RCC 7860 (cell line): ENCODE data around the gene ZNF217.
A peak's percentile ranks its signal among the peaks of the same experiment; 100 is the strongest.
"Not testable (repeated sequence)": the region's sequence is repeated elsewhere in the genome, so short reads cannot be mapped to it uniquely, and the experiment has no call there.

Experiments used
- DNase-seq: peaks from one replicate; pipeline ENCODE4 v3.0.0-alpha.2; 2015; ENCODE audit warnings: low spot score
- FAIRE-seq: peaks from 2 replicates; lab custom pipeline; 2012; peaks lifted over from hg19 to GRCh38; lab: Jason Lieb, UNC

Gene ZNF217

GRCh38 chr20:53598140-53599043 lies 4.8 kb upstream of the ZNF217 start:
- FAIRE-seq (no peak), DNase-seq (no peak)

- no peak for FAIRE-seq
- no peak for DNase-seq
Observed at GRCh38 chr20:53597521-53598120, 4.0 kb upstream of the ZNF217 start.

GRCh38 chr20:53597030-53597482 lies 3.4 kb upstream of the ZNF217 start:
- FAIRE-seq = no peak

DNA sequence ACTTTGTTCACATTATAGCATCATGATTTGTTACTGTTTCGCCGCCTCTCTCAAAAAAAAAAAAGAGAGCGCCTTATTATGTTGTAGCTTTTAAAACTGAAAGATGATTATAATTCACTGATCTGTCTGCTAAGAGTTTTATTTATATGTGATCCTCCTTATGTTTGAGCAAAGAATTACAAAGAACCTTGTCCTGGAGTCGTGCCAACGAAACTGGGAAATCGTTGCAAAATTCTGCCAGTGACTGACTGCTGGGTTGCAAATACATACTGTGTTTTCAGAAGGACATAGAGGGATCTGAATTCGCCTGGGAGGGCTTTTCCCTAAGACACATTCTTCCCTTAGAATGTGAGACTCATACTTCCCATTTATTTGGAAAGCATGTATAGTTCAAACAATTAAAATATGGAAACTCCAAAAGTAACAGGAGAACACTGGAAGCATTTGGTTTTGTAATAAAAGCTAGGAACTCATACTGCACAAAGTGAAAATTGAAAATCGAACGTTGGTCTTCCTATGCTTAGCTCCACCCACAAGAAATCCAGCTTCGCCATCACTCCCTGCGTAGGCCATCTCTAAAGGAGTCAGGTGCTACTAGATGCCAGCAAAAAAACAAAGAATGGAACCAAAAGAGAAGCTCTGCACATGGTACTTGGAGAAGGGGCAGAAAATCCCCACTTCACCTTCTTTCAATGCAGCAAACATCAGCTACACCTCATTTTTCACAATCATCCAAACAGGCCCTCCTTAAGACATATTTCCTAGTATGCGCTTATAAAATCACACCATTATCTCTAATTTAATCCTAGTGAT lies 2.8 kb upstream of the ZNF217 start:
- peak; percentile 48 for FAIRE-seq
- DNase-seq = not testable (repeated sequence)

More at GRCh38 chr20:53597030-53597482, 3.4 kb upstream of the ZNF217 start:
- DNase-seq = no peak

- not testable (repeated sequence) for DNase-seq
- peak; percentile 77 for FAIRE-seq
Observed at GRCh38 chr20:53595742-53596141, 2.1 kb upstream of the ZNF217 start.

GRCh38 chr20:53595018-53595378 lies 1.4 kb upstream of the ZNF217 start:
- DNase-seq (no peak), FAIRE-seq (no peak)

- DNase-seq (peak; percentile 87), FAIRE-seq (no peak)
Observed at GRCh38 chr20:53594068-53595017, 704 bp upstream of the ZNF217 start.

GRCh38 chr20:53592992-53593465 lies 610 bp downstream of the ZNF217 start:
- peak; percentile 10 for DNase-seq
- no peak for FAIRE-seq

DNA sequence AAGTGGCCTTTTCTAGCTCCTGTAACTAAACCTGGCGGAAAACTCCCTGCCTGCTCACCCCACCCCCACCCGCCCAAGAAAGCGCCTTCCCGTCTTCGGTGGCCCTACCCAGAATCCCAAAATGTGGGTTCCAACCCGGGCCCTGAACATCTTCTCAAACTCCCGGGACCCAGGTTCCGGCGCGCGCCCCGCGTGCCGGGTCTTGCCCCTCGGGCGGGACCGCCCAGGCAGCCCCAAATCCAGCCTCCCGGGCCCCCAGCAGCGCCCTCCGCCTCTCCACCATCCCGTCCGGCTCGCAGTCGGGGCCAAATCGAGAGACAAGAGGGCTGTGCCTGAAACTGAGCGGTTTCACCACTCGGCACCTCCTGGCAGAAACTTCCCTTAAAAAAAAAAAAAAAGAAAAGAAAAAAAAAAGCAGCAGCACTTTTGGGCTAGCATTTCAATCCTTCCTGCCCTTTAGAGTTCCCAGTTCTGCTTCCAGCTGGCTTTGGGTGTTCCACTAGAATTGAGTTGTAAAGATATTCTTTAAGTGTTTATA lies 1.1 kb downstream of the ZNF217 start:
- FAIRE-seq = not testable (repeated sequence)
- peak; percentile 30 for DNase-seq

GRCh38 chr20:53591941-53592441 lies 1.6 kb downstream of the ZNF217 start:
- DNase-seq, FAIRE-seq: not testable (repeated sequence)

DNA sequence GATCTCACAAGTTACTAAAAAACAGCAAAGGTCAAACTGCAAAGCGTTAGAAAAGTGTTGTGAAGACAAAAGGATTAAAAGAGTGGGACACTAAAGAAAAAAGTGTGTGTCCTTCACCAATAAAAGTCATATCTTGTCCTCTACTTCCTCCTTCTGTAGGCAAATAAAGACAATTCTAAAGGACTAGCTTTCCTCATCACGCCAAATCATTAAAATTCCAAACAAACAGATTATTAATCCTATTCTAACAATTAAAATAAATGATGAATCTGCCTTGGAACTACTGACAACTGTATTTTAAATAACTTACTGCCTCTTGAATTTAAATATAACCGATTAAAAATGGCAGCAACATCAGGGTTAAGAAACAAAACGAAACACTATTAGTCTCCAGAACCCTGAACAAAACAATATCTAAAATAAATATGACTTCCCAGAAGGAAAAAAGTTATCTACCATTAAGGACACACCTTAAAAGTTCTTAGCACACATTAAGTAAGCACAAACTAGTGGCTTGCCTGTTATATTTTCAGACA lies 2.4 kb downstream of the ZNF217 start:
- not testable (repeated sequence) for FAIRE-seq, DNase-seq

DNA sequence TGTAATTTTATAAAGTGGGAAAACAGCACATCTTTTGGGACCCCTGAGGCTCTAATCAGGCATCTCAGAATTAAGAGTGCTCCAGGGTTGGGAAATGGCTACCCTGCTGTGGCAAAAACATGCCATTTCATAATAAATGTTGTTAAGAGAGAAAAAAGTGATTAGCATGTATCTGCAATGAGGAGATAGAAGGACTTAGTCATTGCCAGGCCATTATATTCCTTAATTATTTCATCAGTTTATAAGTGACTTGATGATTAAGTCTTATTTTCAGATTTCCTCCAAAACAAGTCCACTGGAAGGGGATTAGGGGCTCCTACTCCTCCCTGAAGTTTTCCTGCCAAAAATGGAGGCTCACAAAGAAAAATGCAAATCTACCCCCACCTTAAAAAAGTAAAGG lies 3.0 kb downstream of the ZNF217 start:
- FAIRE-seq = not testable (repeated sequence)

GRCh38 chr20:53590122-53590521 lies 3.5 kb downstream of the ZNF217 start:
- not testable (repeated sequence) for FAIRE-seq, DNase-seq

More for the DNA sequence above, 3.0 kb downstream of the ZNF217 start:
- DNase-seq = not testable (repeated sequence)

DNA sequence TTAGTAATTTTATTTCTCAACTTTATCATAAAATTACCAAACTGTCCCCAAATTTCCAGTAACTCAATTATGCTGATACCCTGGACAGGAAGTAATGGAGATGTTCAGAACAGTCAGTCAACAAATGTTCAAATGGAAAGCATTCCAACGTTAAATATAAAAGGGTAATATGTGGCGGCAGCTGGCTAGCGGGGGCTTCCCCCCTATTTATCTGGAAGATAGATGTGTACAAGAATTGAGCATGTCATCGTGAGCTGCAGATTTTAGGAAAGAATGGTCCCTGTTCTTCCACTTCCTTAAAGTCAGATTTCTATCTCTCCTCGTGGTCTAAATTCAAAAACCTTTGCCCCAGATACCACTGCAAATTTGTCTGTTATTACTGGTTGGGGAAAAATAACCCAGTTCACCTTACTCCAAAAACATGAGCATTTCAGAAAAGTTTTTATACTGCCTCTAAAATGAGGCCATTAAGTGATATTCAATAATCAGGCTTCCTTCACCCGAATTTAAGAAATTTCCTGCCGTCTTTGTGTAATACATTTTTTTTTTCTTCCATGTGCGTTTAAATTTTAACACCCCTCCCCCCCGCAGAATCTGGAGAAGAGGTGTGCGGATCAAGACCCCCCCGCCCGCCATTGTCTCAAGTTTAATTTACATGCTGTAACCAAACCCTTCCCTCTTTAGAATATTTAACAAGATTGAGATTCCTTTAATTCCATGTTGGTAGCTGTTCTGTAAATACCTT lies 4.1 kb downstream of the ZNF217 start:
- not testable (repeated sequence) for DNase-seq, FAIRE-seq

- DNase-seq, FAIRE-seq: not testable (repeated sequence)
Observed at GRCh38 chr20:53587157-53587703, 6.4 kb downstream of the ZNF217 start.

DNA sequence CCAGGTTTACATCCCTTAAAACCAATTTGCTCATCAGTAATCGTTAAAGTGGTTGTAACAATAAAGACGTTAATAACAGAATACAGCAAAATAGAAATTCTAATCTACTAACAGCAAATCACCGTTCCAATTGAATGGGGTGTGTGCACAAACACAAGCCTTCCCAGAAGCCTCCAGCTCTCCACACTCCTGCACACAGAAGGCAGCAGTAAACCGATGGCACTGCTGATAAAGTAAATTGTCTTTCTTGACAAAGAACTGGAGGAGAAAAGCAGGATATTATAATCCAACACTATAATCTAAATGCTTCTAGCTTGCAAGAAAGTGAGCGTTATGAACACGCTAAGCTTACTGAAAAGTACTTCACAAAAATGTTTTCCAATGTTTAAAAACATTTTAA lies 7.0 kb downstream of the ZNF217 start:
- DNase-seq (no peak), FAIRE-seq (no peak)

- not testable (repeated sequence) for DNase-seq, FAIRE-seq
Observed at GRCh38 chr20:53585910-53586309, 7.7 kb downstream of the ZNF217 start.
